Inferior parietal cortex (tissue), 1 donor: ENCODE measurements around the gene DEPDC7.
"Not testable (repeated sequence)": the region's sequence is repeated elsewhere in the genome, so short reads cannot be mapped to it uniquely, and the experiment has no call there.

Experiments used
- DNase-seq: peaks from one replicate; pipeline ENCODE4 v3.0.0-alpha.2; 2016; ENCODE audit errors: extremely low spot score

DEPDC7 gene

GRCh38 chr11:33025339-33025722 is 9.7 kb downstream of the DEPDC7 start:
- DNase-seq, result no peak

GRCh38 chr11:33027233-33027632 is 11.6 kb downstream of the DEPDC7 start:
- DNase-seq, result no peak

GRCh38 chr11:33027846-33028536 is 12.3 kb downstream of the DEPDC7 start:
- peak; percentile 47 for DNase-seq

- DNase-seq, result no peak
Measured at GRCh38 chr11:33028537-33028914, 12.8 kb downstream of the DEPDC7 start.

DNA sequence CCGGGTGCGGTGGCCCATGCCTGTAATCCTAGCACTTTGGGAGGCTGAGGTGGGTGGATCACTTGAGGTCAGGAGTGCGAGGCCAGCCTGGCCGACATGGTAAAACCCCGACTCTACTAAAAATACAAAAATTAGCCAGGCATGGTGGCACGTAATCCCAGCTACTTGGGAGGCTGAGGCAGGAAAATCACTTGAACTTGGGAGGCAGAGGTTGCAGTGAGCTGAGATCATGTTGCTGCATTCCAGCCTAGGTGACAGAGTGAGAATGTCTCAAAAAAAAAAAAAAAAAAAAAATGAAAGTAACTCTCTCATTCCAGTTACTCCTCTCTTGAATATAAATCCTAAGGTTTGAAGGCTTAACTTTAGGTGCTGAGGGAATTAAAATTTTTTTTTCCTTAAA is 13.5 kb downstream of the DEPDC7 start:
- not testable (repeated sequence) for DNase-seq

DNA sequence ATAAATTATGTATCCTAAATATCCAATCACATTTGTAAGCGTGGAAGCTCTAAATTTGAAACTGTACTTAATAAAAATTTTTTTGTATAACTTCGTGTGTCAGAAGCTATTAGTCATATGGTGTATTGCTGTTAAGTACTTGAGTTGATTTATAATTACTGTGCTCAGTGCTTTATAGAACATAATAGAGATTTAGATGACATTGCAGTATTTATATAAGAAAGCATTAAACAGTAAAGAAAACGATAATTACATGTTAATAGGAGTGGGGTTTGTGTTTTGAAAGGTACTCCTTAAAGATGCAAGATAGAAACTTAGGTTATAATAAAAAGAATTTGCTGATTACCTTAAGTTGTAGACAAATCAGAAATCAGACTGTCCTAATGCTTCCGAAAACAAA is 17.8 kb downstream of the DEPDC7 start:
- no peak for DNase-seq

- no peak for DNase-seq
Measured at GRCh38 chr11:33035011-33035410, 19.3 kb downstream of the DEPDC7 start.

DNA sequence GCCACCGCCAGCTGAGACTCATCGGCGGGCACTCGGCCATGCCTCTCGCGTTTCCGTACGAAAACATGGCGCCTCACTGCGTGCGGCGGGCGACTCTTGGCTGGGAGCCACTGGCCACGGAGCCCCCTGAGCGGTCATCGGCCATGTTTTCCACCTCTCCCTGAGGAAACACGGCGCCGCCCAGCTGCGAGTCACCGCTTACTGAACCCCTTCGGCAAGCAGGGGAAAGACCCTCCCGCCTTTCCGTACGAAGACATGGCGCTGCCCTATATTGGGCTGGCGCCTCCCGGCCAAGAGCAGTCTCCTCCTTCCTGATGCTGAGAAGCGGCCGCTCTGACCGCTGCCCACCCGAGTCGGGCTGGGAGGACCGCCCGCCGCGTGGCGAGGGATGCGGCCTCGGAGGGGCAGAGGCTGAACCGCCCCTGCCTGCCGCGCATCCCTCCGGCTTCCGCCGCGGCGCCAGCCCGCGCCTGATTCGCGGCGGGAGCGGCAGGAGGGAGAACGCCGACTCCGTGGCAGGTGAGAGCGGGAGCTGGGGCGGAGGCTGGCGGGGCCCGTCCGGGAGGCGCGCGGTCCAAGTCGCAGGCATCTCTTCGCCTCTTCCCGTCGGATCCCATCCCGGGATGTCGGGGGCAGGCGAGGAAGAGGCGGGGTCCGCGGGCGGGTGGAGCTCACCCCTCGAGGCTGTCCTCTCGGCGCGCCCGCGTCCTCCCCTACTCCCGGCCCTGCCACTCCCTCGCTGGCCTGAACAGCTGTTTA is 23.8 kb downstream of the DEPDC7 start, which contains the start of gene TCP11L1:
TSS of gene TCP11L1 (plus strand) at position 299 of the 759 bp plus-strand sequence. CDS start 4,202 bp downstream, outside the sequence.
- DNase-seq, result peak; percentile 91

DNA sequence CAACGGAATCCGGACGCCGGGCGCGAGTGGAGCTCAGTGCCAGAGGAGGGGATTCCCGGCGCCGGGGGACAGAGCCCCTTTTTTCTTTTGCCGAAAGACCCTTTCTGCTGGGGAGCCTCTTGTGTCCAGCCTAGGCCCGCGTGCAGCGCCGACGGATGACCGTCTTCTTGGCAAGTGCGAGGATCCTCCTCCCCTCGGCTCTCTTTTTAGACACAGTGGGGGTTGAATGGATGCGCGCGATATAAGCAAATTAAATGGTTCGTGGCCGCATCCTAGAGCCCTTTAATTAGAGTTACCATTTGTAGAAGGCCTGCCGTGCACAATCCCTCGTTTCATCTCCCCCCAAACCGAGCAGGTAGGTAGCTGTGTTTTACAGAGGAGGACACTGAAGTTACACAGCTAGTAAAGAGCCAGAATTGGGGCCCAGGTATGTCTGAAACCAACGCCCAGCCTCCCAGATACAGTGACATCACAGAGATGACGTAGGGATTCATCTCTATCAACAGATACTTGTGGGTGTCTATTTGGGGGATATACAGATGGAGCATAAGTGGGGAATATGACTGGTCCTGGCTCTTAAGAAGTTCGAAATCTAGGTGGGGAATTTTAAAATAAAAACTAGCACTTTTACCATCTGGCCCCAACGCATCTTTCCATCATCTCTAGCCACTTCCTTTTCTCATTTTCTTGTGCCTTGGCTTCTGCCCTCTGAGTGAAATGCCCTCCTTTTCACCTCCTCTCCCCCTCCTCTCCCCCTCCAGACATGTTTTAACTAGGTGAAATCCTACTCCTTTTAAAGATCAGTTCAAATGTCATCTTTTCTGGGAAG is 24.6 kb downstream of the DEPDC7 start:
- peak; percentile 61 for DNase-seq

DNA sequence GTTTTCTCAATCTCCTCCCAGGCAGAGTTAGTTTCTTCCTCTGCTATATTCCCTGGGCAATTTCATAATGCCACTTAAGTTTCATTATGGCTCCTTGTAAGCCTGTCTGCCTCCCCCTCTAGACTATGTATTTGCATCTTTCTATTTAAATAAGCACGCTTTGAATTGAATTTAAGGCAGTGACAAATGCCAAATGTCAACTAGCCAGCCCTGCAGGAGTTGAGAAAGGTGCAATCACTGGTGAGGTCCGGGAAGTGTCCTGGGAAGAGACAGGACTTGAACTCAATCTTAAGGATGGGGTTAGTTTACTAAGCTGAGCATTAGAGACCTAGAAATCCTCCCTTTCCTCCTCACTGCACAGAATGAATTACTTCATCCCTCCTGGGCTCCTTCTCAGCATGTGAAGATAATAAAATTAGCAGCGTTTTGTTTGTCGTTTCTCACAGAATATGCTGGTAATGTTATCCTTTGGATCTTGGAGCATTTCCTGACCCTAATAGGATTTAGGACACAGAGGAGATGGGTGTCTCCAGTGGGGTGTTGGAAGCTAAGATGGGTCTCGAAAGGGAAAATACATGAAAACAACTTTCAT is 25.3 kb downstream of the DEPDC7 start:
- no peak for DNase-seq

- no peak for DNase-seq
Measured at GRCh38 chr11:33043221-33043830, 27.6 kb downstream of the DEPDC7 start.

GRCh38 chr11:33044285-33044756 is 28.6 kb downstream of the DEPDC7 start:
- no peak for DNase-seq

DNA sequence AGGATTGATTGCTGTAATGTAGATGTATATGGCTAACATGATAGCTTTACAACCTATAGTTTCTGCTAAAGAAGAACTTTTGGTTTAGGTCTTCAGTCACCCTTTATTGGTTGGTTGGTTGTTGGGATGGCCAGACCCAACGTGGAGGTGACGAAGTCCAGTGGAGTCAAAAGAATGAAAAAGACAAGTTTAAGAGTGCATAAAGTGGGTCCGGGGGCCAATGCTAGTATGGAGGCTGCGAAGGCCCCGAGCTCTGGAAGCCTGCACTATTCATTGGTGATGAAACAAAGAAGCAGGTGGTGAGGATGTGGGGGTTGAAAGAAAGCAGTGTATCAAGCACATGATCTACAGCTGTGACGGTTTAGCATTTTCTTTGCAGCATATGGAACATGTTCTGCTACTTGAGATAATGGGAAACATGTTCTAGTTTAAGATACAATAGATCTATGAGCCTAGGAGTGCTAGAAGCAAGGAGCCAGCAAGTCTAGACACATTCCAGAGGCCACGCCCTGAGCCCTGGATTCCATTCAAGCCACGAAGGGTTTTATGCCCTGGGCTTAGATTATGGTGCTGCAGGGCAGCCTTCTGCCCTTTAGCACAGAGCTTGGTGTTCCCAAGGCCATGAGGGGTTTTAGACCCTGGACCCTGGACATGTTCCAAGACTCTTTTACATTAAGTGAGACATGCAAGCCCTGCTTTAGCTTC is 30.0 kb downstream of the DEPDC7 start:
- no peak for DNase-seq

DNA sequence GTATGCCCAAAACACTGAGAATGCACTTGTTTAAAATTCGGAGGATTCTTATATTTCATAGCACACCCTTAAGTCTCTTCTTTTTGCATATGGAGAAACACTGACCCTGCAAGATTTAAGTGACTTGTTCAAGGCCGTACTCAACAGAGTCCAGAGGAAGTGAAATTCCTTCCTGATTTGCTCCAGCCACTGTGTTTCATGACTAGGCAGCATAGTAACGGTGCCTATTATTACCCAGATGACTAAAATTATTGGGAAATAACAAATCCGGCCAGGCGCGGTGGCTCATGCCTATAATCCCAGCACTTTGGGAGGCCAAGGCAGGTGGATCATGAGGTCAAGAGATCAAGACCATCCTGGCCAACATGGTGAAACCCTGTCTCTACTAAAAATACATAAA is 33.0 kb downstream of the DEPDC7 start:
- not testable (repeated sequence) for DNase-seq

DNA sequence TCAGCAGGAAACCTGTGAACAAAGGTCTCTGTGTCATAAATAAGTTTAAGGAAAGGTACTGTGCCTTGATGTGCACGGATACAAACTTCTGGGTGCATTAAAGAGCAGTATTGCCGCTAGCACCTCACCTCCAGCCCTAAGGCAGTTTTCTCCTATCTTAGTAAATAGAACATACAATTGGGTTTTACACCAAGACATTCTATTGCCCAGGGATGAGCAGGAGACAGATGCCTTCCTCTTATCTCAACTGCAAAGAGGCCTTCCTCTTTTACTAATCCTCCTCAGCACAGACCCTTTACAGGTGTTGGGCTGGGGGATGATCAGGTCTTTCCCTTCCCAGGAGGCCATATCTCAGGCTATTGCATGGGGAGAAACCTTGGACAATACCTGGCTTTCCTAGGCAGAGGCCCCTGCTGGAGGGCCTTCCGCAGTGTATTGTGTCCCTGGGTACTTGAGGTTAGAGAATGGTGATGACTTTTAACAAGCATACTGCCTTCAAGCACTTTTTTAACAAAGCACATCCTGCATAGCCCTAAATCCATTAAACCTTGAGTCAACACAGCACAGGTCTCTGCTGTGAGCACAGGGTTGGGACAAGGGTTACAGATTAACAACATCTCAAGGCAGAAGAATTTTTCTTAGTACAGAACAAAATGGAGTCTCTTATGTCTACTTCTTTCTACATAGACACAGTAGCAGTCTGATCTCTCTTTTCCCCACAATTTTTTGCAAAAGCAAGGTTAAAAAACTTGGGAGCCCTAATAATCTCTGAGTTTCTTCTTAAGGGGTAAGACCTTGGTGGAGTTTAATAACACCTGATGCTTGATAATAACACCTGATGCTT is 34.1 kb downstream of the DEPDC7 start:
- not testable (repeated sequence) for DNase-seq

DNA sequence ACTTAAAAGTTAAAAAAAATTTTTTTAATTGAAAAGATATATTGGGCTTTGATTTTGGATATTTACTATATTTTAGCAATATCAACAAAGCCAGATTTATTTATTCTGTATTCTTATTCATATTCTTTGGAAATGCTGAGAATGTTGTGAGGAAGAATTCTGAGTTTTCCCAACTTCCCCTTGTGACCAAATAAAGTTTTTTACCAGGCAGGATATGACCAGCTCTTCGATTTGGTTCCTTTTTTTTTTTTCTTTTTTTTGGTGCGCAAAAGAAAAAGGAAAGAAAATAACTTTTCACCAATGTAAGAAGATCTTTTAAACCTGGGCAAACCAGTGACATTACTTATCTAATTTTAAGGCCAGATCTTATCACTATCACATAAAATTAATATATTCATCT is 36.6 kb downstream of the DEPDC7 start:
- DNase-seq, result no peak

- no peak for DNase-seq
Measured at GRCh38 chr11:33055375-33055774, 39.7 kb downstream of the DEPDC7 start.

GRCh38 chr11:33057284-33057683 is 41.6 kb downstream of the DEPDC7 start:
- DNase-seq, result no peak

DNA sequence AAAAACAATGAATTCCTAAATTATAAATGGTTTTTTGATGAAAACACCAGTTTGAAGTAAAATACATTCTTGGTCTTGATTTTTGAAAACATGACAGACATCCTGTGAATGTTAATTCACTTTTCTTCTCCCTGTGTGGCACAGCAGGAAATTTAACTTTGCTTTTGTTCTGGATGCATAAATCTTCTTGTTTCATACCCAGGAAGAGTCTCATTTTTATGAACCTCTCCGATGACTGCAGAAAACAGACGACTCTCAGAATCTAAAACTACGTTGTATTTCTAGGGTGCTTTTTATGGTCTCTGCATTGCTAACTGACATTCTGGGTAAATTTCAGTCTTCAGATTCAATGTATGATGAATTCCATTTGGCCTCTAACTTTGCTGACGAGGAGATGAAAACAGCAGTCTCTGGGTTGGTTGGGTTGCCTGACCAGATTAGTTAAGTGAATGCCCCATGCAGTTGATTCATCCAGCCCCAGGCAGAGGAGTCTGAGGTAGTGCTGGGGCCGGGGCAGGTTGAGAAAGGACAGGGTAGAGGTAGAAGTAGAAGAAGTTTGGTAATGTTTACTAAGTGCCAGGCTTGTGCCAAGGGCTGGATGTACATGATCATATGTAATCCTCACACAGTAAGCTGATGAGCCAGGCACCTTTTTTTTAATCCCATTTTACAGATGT is 43.8 kb downstream of the DEPDC7 start:
- no peak for DNase-seq
